Activated naive CD4-positive, alpha-beta T cell treated with anti-CD3 and anti-CD28 coated beads, Interleukin-2, amount 50 U/mL, for 72 hours (primary cell): Measurements from ENCODE around the gene NUP160. TPM values are rescaled to one million over a fixed set of nuclear protein-coding genes. Genes with fewer than 3 reads are reported as not detected.
"Not testable (repeated sequence)": the region's sequence is repeated elsewhere in the genome, so short reads cannot be mapped to it uniquely, and the experiment has no call there.

ENCODE experiments used
- ATAC-seq, 2 donors: fragments of 150-1000 bp; cut with Tn5 transposase; 2 replicates each; pipeline ENCODE4 v1.10.0; 2021; ENCODE audit warnings: mild to moderate bottlenecking in 2 of 2, moderate library complexity in 2 of 2
- DNase-seq, 2 donors: peaks; one replicate each; pipeline ENCODE4 v3.0.0; 2021 to 2022; ENCODE audit warnings: low spot score in 2 of 2
- H3K27ac Mint-ChIP-seq, 2 donors: one replicate each; pipeline ENCODE4 v1.8.0; 2022; ENCODE audit warnings: mild to moderate bottlenecking in 2 of 2, mixed read lengths in 2 of 2
- H3K36me3 Mint-ChIP-seq, 2 donors: one replicate each; pipeline ENCODE4 v1.8.0; 2022; ENCODE audit warnings: mixed read lengths in 2 of 2
- H3K9me3 Mint-ChIP-seq, 2 donors: one replicate each; pipeline ENCODE4 v1.8.0; 2022; ENCODE audit warnings: mixed read lengths in 2 of 2
- total RNA-seq, 2 donors: library from RNA; stranded (reverse); gene quantifications; one replicate each; pipeline ENCODE4 v1.2.3, GENCODE V29; 2022

NUP160 gene
- total RNA-seq, 2 donors from 2014 or later: 76.8 to 95.7 TPM

DNA sequence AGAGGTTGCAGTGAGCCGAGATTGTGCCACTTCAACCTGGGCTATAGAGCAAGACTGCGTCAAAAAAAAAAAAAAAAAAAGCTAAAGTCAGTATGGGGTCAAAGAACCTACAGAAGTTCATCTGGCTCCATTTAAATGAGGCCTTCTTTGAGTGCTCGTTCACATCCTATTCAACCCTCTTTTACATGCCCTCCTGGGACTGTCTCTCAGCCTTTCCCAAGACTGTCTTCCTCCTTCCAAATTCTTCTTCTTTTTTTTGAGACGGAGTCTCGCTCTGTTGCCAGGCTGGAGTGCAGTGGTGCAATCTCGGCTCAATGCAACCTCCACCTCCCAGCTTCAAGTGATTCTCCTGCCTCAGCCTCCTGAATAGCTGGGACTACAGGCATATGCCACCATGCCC lies 18.7 kb upstream of the NUP160 start:
- not testable (repeated sequence) for ATAC-seq, H3K9me3 Mint-ChIP-seq, H3K36me3 Mint-ChIP-seq, H3K27ac Mint-ChIP-seq, DNase-seq

DNA sequence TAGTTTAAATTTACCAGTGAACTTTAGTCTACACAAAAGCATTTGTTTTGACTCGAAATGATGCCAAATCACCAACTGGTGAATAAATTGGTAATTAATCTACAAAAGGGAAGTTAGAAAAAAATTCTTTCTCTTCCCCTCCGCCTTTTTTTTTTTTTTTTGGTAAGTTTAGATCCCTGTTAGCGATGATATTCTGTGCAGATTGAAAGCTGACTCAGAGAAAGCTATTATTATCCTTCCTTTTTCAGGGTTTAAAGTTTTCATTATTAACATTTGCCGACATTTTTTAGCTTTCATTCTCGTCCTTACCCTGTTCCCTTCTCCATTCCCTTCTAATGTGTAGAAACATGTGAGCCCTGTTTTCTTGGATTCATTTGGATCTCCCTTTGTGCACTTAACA lies 16.8 kb upstream of the NUP160 start:
- ATAC-seq: no peak
- Mint-ChIP-seq H3K27ac (no peak overlapping the region), H3K36me3 (no peaks in the 10 kb centered on the region), H3K9me3 (no peaks in the 10 kb centered on the region)
- DNase-seq: no peak

- DNase-seq (no peak), ATAC-seq (no peak)
- Mint-ChIP-seq H3K9me3 (no peaks in the 10 kb centered on the region), H3K27ac (no peak overlapping the region), H3K36me3 (no peaks in the 10 kb centered on the region)
These were observed 15.8 kb upstream of the NUP160 start for GRCh38 chr11:47863898-47864430.

- no peak overlapping the region for H3K27ac Mint-ChIP-seq
- peak in 1 of 2 donors; percentile 68 for ATAC-seq
- no peak for DNase-seq
- H3K9me3 Mint-ChIP-seq: no peaks in the 10 kb centered on the region
- H3K36me3 Mint-ChIP-seq: no peaks in the 10 kb centered on the region
These were observed 15.2 kb upstream of the NUP160 start for GRCh38 chr11:47863189-47863897.

DNA sequence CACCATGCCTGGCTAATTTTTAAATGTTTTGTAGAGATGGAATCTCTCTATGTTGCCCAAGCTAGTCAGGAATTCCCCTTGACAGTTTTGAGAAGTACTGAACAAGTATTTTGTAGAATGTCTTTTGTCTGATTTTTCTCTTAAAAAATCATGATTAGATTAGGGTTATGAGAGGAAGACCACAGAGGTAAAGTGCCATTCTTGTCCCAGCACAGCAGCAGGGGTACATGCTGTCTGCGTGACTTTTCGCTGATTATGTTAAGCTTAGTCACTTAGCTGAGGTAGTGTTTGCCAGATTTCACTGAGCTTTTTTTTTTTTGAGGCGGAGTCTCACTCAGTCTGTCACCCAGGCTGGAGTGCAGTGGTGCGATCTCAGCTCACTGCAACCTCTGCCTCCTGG lies 13.6 kb upstream of the NUP160 start:
- peak; percentile 75 to 76 for ATAC-seq

DNA sequence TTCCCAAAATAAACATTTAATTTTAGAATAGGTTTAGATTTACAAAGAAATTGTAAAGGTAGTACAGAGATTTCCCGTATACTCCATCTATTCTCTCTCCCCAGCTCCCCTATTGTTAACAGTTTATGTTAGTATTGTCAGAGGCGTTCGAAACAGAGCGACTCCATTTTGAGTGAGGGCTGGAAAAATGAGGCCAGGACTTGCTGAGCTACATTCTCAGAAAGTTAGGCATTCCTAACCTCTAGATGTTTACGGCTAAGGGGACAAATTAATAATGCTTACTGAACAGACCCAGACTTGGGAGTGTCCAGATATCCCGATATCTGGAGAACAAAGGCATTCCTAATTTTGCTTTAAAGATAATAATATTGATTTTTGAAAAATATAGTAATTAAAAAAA lies 12.4 kb upstream of the NUP160 start:
- no peak for DNase-seq
- Mint-ChIP-seq H3K9me3 (no peaks in the 10 kb centered on the region), H3K36me3 (no peaks in the 10 kb centered on the region), H3K27ac (no peak overlapping the region)
- no peak for ATAC-seq

More for the DNA sequence above, 13.6 kb upstream of the NUP160 start:
- Mint-ChIP-seq H3K27ac (peak overlapping the region; percentile 22 to 75), H3K36me3 (no peaks in the 10 kb centered on the region), H3K9me3 (no peaks in the 10 kb centered on the region)
- no peak for DNase-seq

- no peak for DNase-seq
- H3K27ac Mint-ChIP-seq: no peak overlapping the region
- no peaks in the 10 kb centered on the region for H3K9me3 Mint-ChIP-seq
- H3K36me3 Mint-ChIP-seq: no peaks in the 10 kb centered on the region
- no peak for ATAC-seq
These were observed 9.9 kb upstream of the NUP160 start for GRCh38 chr11:47857892-47858543.

- ATAC-seq: no peak
- Mint-ChIP-seq H3K36me3 (no peaks in the 10 kb centered on the region), H3K9me3 (no peaks in the 10 kb centered on the region), H3K27ac (no peak overlapping the region)
- no peak for DNase-seq
These were observed 9.3 kb upstream of the NUP160 start for GRCh38 chr11:47857485-47857884.

DNA sequence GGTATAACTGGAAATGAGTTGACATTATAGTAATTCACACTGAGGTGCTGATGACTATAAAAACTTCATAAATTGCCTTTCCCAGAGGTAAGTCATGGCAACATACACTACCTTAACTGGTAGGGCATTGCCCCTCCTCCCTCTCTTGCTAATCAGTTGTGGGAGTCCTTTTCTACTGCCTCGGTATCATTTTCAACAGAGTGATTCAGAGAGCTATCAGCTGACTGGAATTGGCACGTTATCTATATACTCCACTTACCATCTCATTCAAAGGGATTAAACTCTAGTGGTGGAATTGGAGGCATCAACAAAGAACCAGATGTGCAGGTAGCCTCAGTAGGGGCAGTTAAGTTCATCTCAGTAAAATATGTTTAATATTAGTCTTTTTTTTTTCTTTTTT lies 8.0 kb upstream of the NUP160 start:
- Mint-ChIP-seq H3K27ac (no peak overlapping the region), H3K36me3 (no peaks in the 10 kb centered on the region), H3K9me3 (no peaks in the 10 kb centered on the region)
- no peak for ATAC-seq
- DNase-seq: no peak

- DNase-seq (no peak), ATAC-seq (no peak)
- no peaks in the 10 kb centered on the region for H3K36me3 Mint-ChIP-seq
- H3K27ac Mint-ChIP-seq: no peak overlapping the region
- no peaks in the 10 kb centered on the region for H3K9me3 Mint-ChIP-seq
These were observed 6.5 kb upstream of the NUP160 start for GRCh38 chr11:47854667-47855066.

GRCh38 chr11:47852053-47852452 lies 3.9 kb upstream of the NUP160 start:
- no peaks in the 10 kb centered on the region for H3K9me3 Mint-ChIP-seq
- ATAC-seq: no peak
- H3K36me3 Mint-ChIP-seq: peaks cover 10 to 20% of the 10 kb centered on the region in 2 donors
- H3K27ac Mint-ChIP-seq: peak overlapping the region in 1 of 2 donors; percentile 80
- DNase-seq: no peak

DNA sequence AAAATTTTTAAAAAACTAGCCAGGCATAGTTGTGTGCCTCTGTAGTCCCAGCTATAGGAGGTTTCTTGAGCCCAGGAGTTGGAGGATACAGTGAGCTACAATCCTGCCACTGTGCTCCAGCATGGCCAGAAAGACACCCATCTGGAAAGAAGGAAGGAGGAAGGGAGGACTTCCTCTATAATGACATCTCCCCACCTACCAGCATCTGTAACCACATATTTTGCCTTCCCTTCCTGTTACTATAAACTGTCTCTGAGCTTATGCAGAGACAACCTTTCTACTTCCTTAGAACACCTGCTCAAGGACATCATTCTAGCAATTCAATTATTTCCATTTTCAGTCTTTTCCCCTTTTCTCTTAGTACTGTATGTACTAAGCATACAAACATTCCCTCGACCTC lies 2.2 kb upstream of the NUP160 start:
- H3K9me3 Mint-ChIP-seq: no peaks in the 10 kb centered on the region
- DNase-seq: no peak
- no peak for ATAC-seq
- peaks cover 24 to 28% of the 10 kb centered on the region in 2 donors for H3K36me3 Mint-ChIP-seq
- peak overlapping the region; percentile 18 to 80 for H3K27ac Mint-ChIP-seq

GRCh38 chr11:47848700-47849155 lies 578 bp upstream of the NUP160 start:
- Mint-ChIP-seq H3K9me3 (no peaks in the 10 kb centered on the region), H3K27ac (peak overlapping the region; percentile 98 to 99), H3K36me3 (peaks cover 26 to 28% of the 10 kb centered on the region in 2 donors)
- DNase-seq: no peak
- peak in 1 of 2 donors; percentile 30 for ATAC-seq

DNA sequence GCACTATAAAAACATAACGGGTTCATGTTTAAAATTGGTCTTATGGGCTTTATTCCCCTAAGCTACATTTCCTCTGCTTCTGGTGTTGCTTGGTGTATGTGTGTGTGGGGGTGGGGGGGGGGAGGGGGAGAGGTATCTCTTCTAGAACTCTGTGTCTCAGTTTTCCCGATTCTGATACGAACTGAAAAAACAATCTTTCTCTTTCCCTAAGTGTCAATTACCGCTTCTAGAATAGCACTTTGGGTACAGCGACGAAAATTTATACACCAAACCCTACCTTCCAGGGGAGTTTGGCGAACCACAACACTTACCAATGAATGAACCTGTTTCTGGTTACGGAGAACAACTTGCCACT lies 636 bp downstream of the NUP160 start:
- peak overlapping the region; percentile 98 to 99 for H3K27ac Mint-ChIP-seq
- peaks cover 26 to 28% of the 10 kb centered on the region in 2 donors for H3K36me3 Mint-ChIP-seq
- no peak for ATAC-seq
- H3K9me3 Mint-ChIP-seq: no peaks in the 10 kb centered on the region
- DNase-seq: no peak

- peaks cover 26 to 28% of the 10 kb centered on the region in 2 donors for H3K36me3 Mint-ChIP-seq
- ATAC-seq (no peak), DNase-seq (no peak)
- H3K27ac Mint-ChIP-seq: peak overlapping the region; percentile 98 to 99
- no peaks in the 10 kb centered on the region for H3K9me3 Mint-ChIP-seq
These were observed 1.2 kb downstream of the NUP160 start for GRCh38 chr11:47846998-47847397.

- Mint-ChIP-seq H3K27ac (no peak overlapping the region), H3K9me3 (no peaks in the 10 kb centered on the region), H3K36me3 (peaks cover 20 to 26% of the 10 kb centered on the region in 2 donors)
- ATAC-seq (no peak), DNase-seq (no peak)
These were observed 4.6 kb downstream of the NUP160 start for GRCh38 chr11:47843361-47844055.

- DNase-seq: no peak
- Mint-ChIP-seq H3K9me3 (no peaks in the 10 kb centered on the region), H3K27ac (no peak overlapping the region), H3K36me3 (peaks cover 18 to 27% of the 10 kb centered on the region in 2 donors)
- no peak for ATAC-seq
These were observed 5.4 kb downstream of the NUP160 start for GRCh38 chr11:47842749-47843148.
